Transverse colon (tissue), 4 donors: ENCODE data around the gene INTS2. TPM values are rescaled to one million over a fixed set of nuclear protein-coding genes. Genes with fewer than 3 reads are reported as not detected.
"Not testable (repeated sequence)": the region's sequence is repeated elsewhere in the genome, so short reads cannot be mapped to it uniquely, and the experiment has no call there.

Source experiments
- DNase-seq: peaks from one replicate; pipeline ENCODE4 v3.0.0-alpha.2; 2019
- H3K27ac ChIP-seq, 4 donors: fragments of 200-600 bp; sonication (generic); 2 replicates each; pipeline ENCODE4 v1.5.1; 2016 to 2018; ENCODE audit warnings: inconsistent platforms in 4 of 4
- H3K27me3 ChIP-seq: fragments of 200-600 bp; sonication (generic); 2 replicates; pipeline ENCODE4 v1.5.1; 2017; ENCODE audit warnings: inconsistent platforms
- H3K36me3 ChIP-seq, 4 donors: fragments of 200-600 bp; sonication (generic); 2 replicates each; pipeline ENCODE4 v1.5.1; 2017 to 2019; ENCODE audit warnings: inconsistent platforms in 4 of 4
- H3K4me1 ChIP-seq, 4 donors: fragments of 200-600 bp; sonication (generic); 2 replicates each; pipeline ENCODE4 v1.5.1; 2017 to 2020; ENCODE audit warnings: inconsistent platforms in 4 of 4
- H3K4me3 ChIP-seq, 4 donors: fragments of 200-600 bp; sonication (generic); 1 replicate in 1 of 4; 2 replicates in 3 of 4; pipeline versions ENCODE4 v1.5.1 to v1.6.1; 2017 to 2019; ENCODE audit warnings: inconsistent platforms in 4 of 4
- H3K9me3 ChIP-seq, 2 donors: fragments of 200-600 bp; sonication (generic); 2 replicates each; pipeline ENCODE4 v1.5.1; 2017 to 2019; ENCODE audit warnings: inconsistent platforms in 2 of 2
- CTCF ChIP-seq, 5 experiments: fragments of 200-600 bp in 3 of 5; fragments of 450-650 bp in 2 of 5; sonication (generic) in 3 of 5; IDR thresholded peaks; 1 replicate in 2 of 5; 2 replicates in 3 of 5; pipeline ENCODE4 v1.5.1; 2016 to 2017; ENCODE audit warnings: antibody characterized with exemption in 5 of 5, inconsistent platforms in 3 of 5, mild to moderate bottlenecking in 2 of 5, moderate library complexity in 1 of 5
- EP300 ChIP-seq: sonication (generic); formaldehyde crosslinking; IDR thresholded peaks from one replicate; pipeline ENCODE4 v1.6.1; 2017; ENCODE audit warnings: antibody characterized with exemption, low read depth
- POLR2A ChIP-seq: fragments of 450-650 bp; IDR thresholded peaks from one replicate; pipeline ENCODE4 v1.6.1; 2016; ENCODE audit warnings: antibody characterized with exemption, mild to moderate bottlenecking, moderate library complexity
- POLR2AphosphoS5 ChIP-seq, 3 donors: sonication (generic); formaldehyde crosslinking; IDR thresholded peaks; one replicate each; pipeline ENCODE4 v1.6.1; 2016; ENCODE audit warnings: antibody characterized with exemption in 3 of 3
- whole genome bisulfite sequencing, 2 donors: methylation state at CpG; one replicate each; pipeline ENCODE4 v1.1.5; 2018; ENCODE audit warnings: low coverage in 1 of 2; 5-methylcytosine and 5-hydroxymethylcytosine counted together
- in situ Hi-C, 4 donors: fragments of 200-750 bp; cut with MboI; loops; one replicate each; pipeline versions ENCODE4 v1.15.0 to v1.15.1; 2017; ENCODE audit warnings: low sequenced_read_pairs in 3 of 4, low pct_ligation_motif_present in 1 of 4, low pct_unique_long_range_greater_than_20kb in 1 of 4
- intact Hi-C: fragments of 100-400 bp; cut with DNase I; formaldehyde crosslinking; loops from one replicate; pipeline ENCODE4 v1.15.1; 2023; ENCODE audit warnings: low total_unique reads
- total RNA-seq, 4 donors: library from RNA; depleted of rRNA; stranded (reverse); fragments of >200 nt; gene quantifications; one replicate each; pipeline ENCODE4 v1.1.0, GENCODE V29; 2016

The INTS2 gene
- total RNA-seq, 4 donors from 2014 or later = 1.9 to 17.7 (median 7.9) TPM

- DNase-seq = peak; percentile 30
- H3K4me3 ChIP-seq = no peak overlapping the region
- peak overlapping the region in 1 of 4 donors; percentile 18 for H3K27ac ChIP-seq
- no peaks in the 10 kb centered on the region for H3K9me3 ChIP-seq
- TF ChIP-seq POLR2A = no peak
- 80 to 86% methylated on average over 5 of the region's 5 CpGs for WGBS, 2 donors
- H3K27me3 ChIP-seq = no peaks in the 10 kb centered on the region
- H3K4me1 ChIP-seq = no peaks in the 10 kb centered on the region
- intact Hi-C loops = no loop called here
- peaks cover 0 to 19% (median 5%) of the 10 kb centered on the region in 4 donors for H3K36me3 ChIP-seq
- in situ Hi-C loops = no loop called here
These were observed 23.6 kb downstream of the INTS2 start for GRCh38 chr17:61904094-61904710.

GRCh38 chr17:61903251-61903650, 24.5 kb downstream of the INTS2 start:
- H3K36me3 ChIP-seq = peaks cover 0 to 22% (median 3%) of the 10 kb centered on the region in 4 donors
- WGBS, 2 donors = 99% methylated on average over 3 of the region's 3 CpGs; no CpG with 5 or more reads in 1 of the 2 donors
- DNase-seq = no peak
- in situ Hi-C loops (no loop called here), intact Hi-C loops (no loop called here)
- no peaks in the 10 kb centered on the region for H3K9me3 ChIP-seq
- H3K4me1 ChIP-seq = no peaks in the 10 kb centered on the region
- H3K27me3 ChIP-seq = no peaks in the 10 kb centered on the region
- no peak overlapping the region for H3K27ac ChIP-seq
- no peak overlapping the region for H3K4me3 ChIP-seq
- no peak for TF ChIP-seq POLR2AphosphoS5 (IDR thresholded peaks at IDR 0.05)
- TF ChIP-seq CTCF (IDR thresholded peaks at IDR 0.05) = no peak
- no peak for TF ChIP-seq POLR2A
- no peak for TF ChIP-seq EP300

GRCh38 chr17:61897548-61898180, 30.1 kb downstream of the INTS2 start:
- intact Hi-C loops = no loop called here
- DNase-seq = no peak
- WGBS, 2 donors = 90 to 97% methylated on average over 2 of the region's 2 CpGs
- Histone ChIP-seq H3K4me3 (no peak overlapping the region), H3K4me1 (no peaks in the 10 kb centered on the region), H3K36me3 (peaks cover 0 to 27% (median 7%) of the 10 kb centered on the region in 4 donors), H3K27me3 (no peaks in the 10 kb centered on the region), H3K27ac (no peak overlapping the region), H3K9me3 (no peaks in the 10 kb centered on the region)
- in situ Hi-C loops = no loop called here
- no peak for TF ChIP-seq CTCF (IDR thresholded peaks at IDR 0.05)
- no peak for TF ChIP-seq EP300
- no peak for TF ChIP-seq POLR2A
- TF ChIP-seq POLR2AphosphoS5 (IDR thresholded peaks at IDR 0.05) = no peak

GRCh38 chr17:61895391-61895790, 32.4 kb downstream of the INTS2 start:
- TF ChIP-seq POLR2A (no peak), POLR2AphosphoS5 (IDR thresholded peaks at IDR 0.05) (no peak), EP300 (no peak), CTCF (IDR thresholded peaks at IDR 0.05) (no peak)
- Histone ChIP-seq H3K4me1 (no peaks in the 10 kb centered on the region), H3K9me3 (no peaks in the 10 kb centered on the region), H3K27ac (no peak overlapping the region), H3K36me3 (peaks cover 0 to 27% (median 6%) of the 10 kb centered on the region in 4 donors), H3K4me3 (no peak overlapping the region), H3K27me3 (no peaks in the 10 kb centered on the region)
- intact Hi-C loops = no loop called here
- DNase-seq = no peak
- 50 to 91% methylated on average over 2 of the region's 2 CpGs for WGBS, 2 donors
- in situ Hi-C loops = no loop called here

- WGBS, 2 donors = 76 to 87% methylated on average over 5 of the region's 5 CpGs
- H3K4me1 ChIP-seq, in situ Hi-C loops, DNase-seq, H3K27me3 ChIP-seq, intact Hi-C loops, H3K4me3 ChIP-seq, H3K27ac ChIP-seq, H3K9me3 ChIP-seq: not testable (repeated sequence)
- H3K36me3 ChIP-seq = peaks cover 0 to 33% (median 10%) of the 10 kb centered on the region in 4 donors
These were observed 33.5 kb downstream of the INTS2 start for GRCh38 chr17:61894310-61894709.

GRCh38 chr17:61887733-61888132, 40.0 kb downstream of the INTS2 start:
- H3K27ac ChIP-seq, H3K9me3 ChIP-seq, H3K4me1 ChIP-seq, H3K4me3 ChIP-seq, H3K27me3 ChIP-seq, intact Hi-C loops, in situ Hi-C loops, DNase-seq: not testable (repeated sequence)
- WGBS, 2 donors = 94 to 95% methylated on average over 6 of the region's 6 CpGs
- H3K36me3 ChIP-seq = peaks cover 0 to 27% (median 7%) of the 10 kb centered on the region in 4 donors

- H3K27me3 ChIP-seq, H3K9me3 ChIP-seq, H3K4me1 ChIP-seq, H3K4me3 ChIP-seq, in situ Hi-C loops, intact Hi-C loops, DNase-seq, H3K27ac ChIP-seq: not testable (repeated sequence)
- WGBS, 2 donors = 96 to 97% methylated on average over 5 to 8 of the region's 8 CpGs
- peaks cover 0 to 31% (median 6%) of the 10 kb centered on the region in 4 donors for H3K36me3 ChIP-seq
These were observed 41.9 kb downstream of the INTS2 start for GRCh38 chr17:61885865-61886264.
